Measurements from ENCODE around the gene NCS1. TPM values are rescaled to one million over a fixed set of nuclear protein-coding genes. Genes with fewer than 3 reads are reported as not detected.

NCS1 gene
- total and polyA plus RNA-seq, 2 of the 8 experiments (the other 6 are each of a cell fraction or from before 2014, with no cell fraction given), result 34.7 to 47.6 TPM

- Histone ChIP-seq H3K18ac (ENCODE audit: extremely low read depth, low read length) (no peak overlapping the region), H3K4ac (replicated peaks; ENCODE audit: insufficient read length, low read depth, low read length) (no peak overlapping the region), H4K91ac (replicated peaks; ENCODE audit: insufficient read length, low read length) (no peak overlapping the region), H3K4me1 (replicated peaks in 1 of 4; ENCODE audit: control insufficient read depth in 3 of 4, insufficient read depth in 4 of 4, low read length in 3 of 4) (no peaks in the 10 kb centered on the region), H3K79me2 (ENCODE audit: control insufficient read depth in 1 of 2, insufficient read depth in 2 of 2, low read length in 2 of 2) (no peaks in the 10 kb centered on the region), H3K4me2 (ENCODE audit: insufficient read depth in 1 of 2, low read depth in 2 of 2, low read length in 2 of 2) (no peak overlapping the region), H3K79me1 (ENCODE audit: low read depth, low read length) (peaks cover 2% of the 10 kb centered on the region; the same call in 1 of the 2 replicates), H3K4me3 (ENCODE audit: extremely low read depth in 1 of 4, insufficient read depth in 2 of 4, low read depth in 3 of 4, low read length in 4 of 4) (no peak overlapping the region), H3K27me3 (replicated peaks in 1 of 4; ENCODE audit: control insufficient read depth in 3 of 4, extremely low read depth in 1 of 4, insufficient read depth in 3 of 4, low read length in 3 of 4) (no peaks in the 10 kb centered on the region), H3K9ac (replicated peaks in 1 of 4; ENCODE audit: extremely low read depth in 1 of 4, low read depth in 3 of 4, low read length in 3 of 4) (no peak overlapping the region), H4K5ac (ENCODE audit: insufficient read length, low read depth, low read length) (no peak overlapping the region), H3K36me3 (ENCODE audit: control insufficient read depth in 2 of 4, insufficient read depth in 4 of 4, low read length in 3 of 4) (peaks cover 0 to 16% (median 7%) of the 10 kb centered on the region in 4 experiments; a peak in 5 of 8 replicates), H2BK5ac (ENCODE audit: low read depth, low read length) (no peak overlapping the region), H4K20me1 (replicated peaks in 1 of 2; ENCODE audit: control insufficient read depth in 1 of 2, insufficient read depth in 2 of 2, low read length in 2 of 2) (no peaks in the 10 kb centered on the region), H3K9me3 (ENCODE audit: insufficient read depth in 2 of 2, low read depth in 1 of 2, low read length in 1 of 2) (peaks cover 4 to 7% of the 10 kb centered on the region in 2 experiments; a peak in 3 of 4 replicates), H2BK20ac (ENCODE audit: low read length) (no peak overlapping the region), H3K56ac (replicated peaks; ENCODE audit: insufficient read length, low read depth, low read length) (no peak overlapping the region), H2BK120ac (replicated peaks; ENCODE audit: low read depth, low read length) (no peak overlapping the region), H3K23me2 (ENCODE audit: low read depth, low read length) (0 out of 2 replicates have a peak, but pooled peaks cover 2% of the 10 kb centered on the region), H4K8ac (ENCODE audit: extremely low read depth, insufficient read depth, low read length) (no peak overlapping the region), H3K14ac (ENCODE audit: insufficient read length) (no peak overlapping the region), H2BK12ac (ENCODE audit: low read depth, low read length) (no peak overlapping the region), H3K27ac (ENCODE audit: low read depth, low read length) (no peak overlapping the region), H2AFZ (ENCODE audit: low read length) (no peak overlapping the region), H3K23ac (ENCODE audit: insufficient read length) (no peak overlapping the region), H2AK5ac (ENCODE audit: low read depth, low read length) (no peak overlapping the region), H2BK15ac (ENCODE audit: low read length) (no peak overlapping the region)
- POLR2A ChIA-PET (ENCODE audit: partially characterized antibody), result interaction anchor here (1.4 kb wide), 1 partner anchor 42 kb away, joined by 3 read pairs; no protein-coding TSS in a partner anchor
- DNase-seq (ENCODE audit: low read depth in 1 of 2, low spot score in 2 of 2) (no peak), FAIRE-seq (no peak)
- WGBS, 2 experiments (ENCODE audit: extremely low coverage in 1 of 2, insufficient coverage in 1 of 2, insufficient read length in 1 of 2, insufficient replicate concordance in 2 of 2, low coverage in 1 of 2, low lambda C conversion rate in 2 of 2, missing lambda C conversion rate in 1 of 2), result 97% methylated on average over 20 of the region's 20 CpGs; no CpG with 5 or more reads in 1 of the 2 experiments
- CTCF ChIA-PET (ENCODE audit: partially characterized antibody), result interaction anchor here (0.8 to 3.2 kb wide), 4 partner anchors 10 to 118 kb away, joined by 3 to 11 read pairs (median 4); no protein-coding TSS in a partner anchor
- TF ChIP-seq MAFK (IDR thresholded peaks at IDR 0.05; ENCODE audit: low read depth, low read length) (no peak), TCF12 (IDR thresholded peaks at IDR 0.05; ENCODE audit: low read depth, low read length) (no peak), BACH1 (IDR thresholded peaks at IDR 0.05; ENCODE audit: low read length) (no peak), ASH2L (IDR thresholded peaks at IDR 0.05; ENCODE audit: low read length) (no peak), CHD1 (IDR thresholded peaks at IDR 0.05; ENCODE audit: low read depth, low read length) (no peak), GTF2F1 (IDR thresholded peaks at IDR 0.05; ENCODE audit: borderline replicate concordance, low read depth, low read length) (no peak), SAP30 (IDR thresholded peaks at IDR 0.05; ENCODE audit: insufficient read depth, insufficient replicate concordance, low read length) (no peak)
These were observed 53.4 kb downstream of the NCS1 start for GRCh38 chr9:130225586-130225985.

Data from H1 (cell line).